HG02840 (cell line): ENCODE results near the gene FIBCD1.

Source experiments
- ATAC-seq: cut with Tn5 transposase; IDR thresholded peaks from one replicate; pipeline ENCODE4 v1.9.1; 2021; ENCODE audit warnings: mild to moderate bottlenecking, moderate library complexity, moderate number of reproducible peaks; ENCODE audit not compliant: unreplicated experiment, low FRiP score

FIBCD1 gene

GRCh38 chr9:130939405-130940026 lies 469 bp upstream of the FIBCD1 start:
- ATAC-seq = no peak

GRCh38 chr9:130938184-130938651 lies 829 bp downstream of the FIBCD1 start:
- ATAC-seq = no peak

DNA sequence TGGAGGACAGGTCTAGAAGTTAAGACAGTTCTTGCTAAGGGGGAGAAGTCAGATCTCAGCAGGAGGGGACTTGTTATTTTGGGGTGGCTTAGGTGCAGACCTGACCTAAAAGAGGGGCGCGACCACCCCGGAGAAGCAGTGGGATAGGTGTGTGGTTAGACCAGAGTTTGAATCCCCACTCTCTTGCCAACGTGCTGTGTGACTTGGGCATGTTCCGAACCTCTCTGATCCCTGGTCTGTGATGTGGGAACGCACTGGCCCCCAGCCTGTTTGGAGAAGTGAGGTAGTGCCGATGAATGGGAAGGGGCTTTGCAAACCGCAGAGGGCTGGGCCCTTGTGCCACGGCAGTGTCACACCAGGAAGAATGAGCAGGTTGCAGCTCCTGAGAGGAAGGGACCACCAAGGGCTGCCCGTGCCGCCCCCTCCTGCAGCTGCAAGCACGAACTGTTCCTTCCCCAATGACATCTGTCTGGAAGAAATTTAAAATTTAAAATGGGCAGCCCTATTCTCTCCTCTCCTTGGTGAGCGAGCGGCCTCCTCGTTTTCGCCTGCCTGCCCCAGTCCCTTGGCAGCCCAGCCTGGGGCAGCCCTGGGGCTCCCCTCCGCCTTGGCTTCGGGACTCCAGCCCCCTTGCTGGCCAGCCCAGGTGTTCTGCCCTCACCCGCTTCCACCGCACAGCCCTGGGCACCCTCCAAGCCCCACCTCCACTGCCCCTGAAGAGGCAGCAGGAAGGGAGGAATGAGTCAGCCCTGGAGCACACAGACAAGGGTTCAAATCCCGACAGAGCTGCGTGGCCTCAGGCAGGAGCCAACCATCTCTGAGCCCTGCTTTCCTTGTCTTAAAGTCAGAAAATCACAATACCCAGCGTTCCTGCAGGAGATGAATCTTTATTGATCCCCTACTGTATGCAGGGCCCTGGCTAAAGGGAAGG lies 1.6 kb downstream of the FIBCD1 start:
- ATAC-seq = no peak

- no peak for ATAC-seq
Observed at GRCh38 chr9:130936285-130937117, 2.5 kb downstream of the FIBCD1 start.

- no peak for ATAC-seq
Observed at GRCh38 chr9:130935648-130936271, 3.3 kb downstream of the FIBCD1 start.

- ATAC-seq = no peak
Observed at GRCh38 chr9:130934702-130935647, 4.1 kb downstream of the FIBCD1 start.

DNA sequence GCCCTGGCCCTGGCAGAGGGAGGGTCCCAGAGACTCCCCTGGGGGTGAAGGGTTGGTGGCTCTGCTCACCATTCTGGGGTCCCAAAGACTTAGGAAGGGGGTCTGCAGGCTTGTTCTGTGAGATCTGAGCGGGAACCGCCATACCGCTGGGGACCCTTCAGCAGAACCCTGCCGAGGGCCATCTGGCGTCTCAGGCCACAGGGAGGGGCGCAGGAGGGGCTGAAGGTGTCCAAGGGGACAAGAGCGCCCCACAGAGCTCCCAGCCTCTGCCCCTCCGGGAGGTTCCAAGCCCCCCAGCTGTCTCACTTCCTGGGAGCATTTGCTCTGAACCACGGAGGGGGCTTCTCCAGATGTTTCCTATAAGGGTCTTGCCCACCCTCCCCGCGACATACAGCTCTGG lies 4.8 kb downstream of the FIBCD1 start:
- no peak for ATAC-seq

GRCh38 chr9:130933114-130934046 lies 5.7 kb downstream of the FIBCD1 start:
- no peak for ATAC-seq

DNA sequence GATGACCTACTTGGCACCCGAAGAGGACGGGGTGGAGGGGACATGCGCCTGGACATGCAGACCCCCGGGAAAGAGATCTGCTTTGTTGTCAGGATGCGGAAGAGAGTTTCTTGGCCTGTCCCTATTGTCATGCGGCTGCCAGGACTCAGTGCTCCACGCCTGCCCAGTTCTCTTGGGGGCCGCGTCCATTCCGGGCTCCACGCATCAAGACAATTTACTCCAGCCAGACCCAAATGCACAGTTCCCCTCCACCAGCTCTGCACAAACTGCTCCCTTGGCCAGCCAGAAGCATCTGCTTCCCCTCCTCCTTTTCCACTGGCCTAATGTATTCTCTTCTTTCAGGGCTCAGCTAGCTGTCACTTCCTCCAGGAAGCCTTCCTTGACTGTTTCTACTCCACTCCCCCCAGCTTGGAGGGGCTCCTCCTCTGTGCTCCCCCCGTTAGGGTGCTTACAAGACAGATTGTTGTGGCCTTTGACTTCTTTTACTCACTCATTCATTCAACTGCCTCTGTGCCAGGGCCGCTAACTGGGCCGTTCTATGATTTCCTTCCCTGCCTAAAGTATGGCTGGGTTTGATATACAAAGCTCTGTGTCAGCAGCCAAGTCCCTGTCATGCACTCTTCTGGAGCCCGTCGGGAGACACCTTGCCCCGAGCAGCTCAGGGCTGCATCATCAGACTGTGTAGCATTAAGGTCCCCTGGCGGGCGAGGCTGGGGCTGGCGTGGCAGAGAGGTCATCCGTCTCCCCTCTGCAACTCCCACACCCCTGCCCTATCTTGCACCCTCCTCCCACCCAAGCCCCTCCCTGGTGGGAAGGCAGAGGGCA lies 6.6 kb downstream of the FIBCD1 start:
- ATAC-seq = no peak

DNA sequence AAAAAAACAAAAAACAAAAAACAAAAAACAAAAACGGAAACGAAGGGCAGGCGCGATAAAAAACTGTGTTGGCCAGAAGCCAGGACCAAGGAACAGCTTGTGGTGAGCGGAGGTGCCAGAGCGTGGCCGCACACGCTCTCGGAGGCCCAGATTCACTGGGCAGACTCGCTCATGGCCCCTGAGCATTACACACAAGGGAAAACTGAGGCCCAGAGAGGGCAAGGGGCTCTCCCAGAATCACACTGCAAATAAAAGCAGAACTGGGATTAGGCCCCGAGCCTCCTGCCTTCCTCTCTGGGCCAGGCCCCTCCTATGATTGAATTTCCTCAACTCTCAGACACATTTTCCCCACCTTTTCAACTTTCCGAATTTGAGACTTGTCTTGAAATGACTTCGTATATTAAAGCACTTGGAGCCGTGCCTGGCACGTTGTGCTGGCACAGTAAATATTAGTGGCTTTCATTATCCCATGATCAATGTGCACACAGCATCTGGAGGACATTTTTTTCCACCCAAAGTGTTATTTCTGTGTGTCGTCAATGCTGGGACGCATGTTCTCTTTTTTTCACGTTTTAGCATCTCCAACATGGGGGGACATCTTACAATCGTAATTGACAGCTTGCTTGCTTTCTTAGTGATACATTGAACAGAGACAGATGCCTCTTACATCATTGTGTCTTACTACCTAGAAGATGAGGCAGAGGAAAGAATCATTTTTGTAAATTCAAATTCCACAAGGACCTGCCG lies 7.4 kb downstream of the FIBCD1 start:
- ATAC-seq = no peak

GRCh38 chr9:130930804-130931349 lies 8.2 kb downstream of the FIBCD1 start:
- no peak for ATAC-seq

- ATAC-seq = no peak
Observed at GRCh38 chr9:130930132-130930803, 8.8 kb downstream of the FIBCD1 start.

DNA sequence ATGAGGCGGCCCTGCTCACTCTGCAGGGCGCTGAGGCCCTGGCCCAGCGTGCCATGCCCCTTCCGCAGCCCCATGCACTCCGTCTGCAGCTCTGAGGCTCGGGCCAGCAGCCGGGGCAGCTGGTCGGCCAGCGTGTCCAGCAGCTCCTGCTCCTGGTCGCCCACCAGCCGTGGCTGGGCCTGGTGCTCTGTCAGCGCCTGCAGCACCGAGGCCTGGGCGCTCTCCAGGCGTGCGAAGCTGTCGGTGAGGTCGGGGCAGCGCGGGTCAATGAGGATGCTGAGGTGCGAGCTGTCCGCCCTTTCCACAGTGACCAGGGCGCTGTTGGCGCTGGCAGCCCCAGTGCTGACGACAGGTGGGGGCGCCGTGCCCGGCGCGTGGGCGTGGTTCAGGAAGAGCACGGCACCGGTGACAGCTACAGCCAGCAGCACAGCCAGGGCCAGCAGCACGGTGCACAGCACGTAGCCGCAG lies 9.4 kb downstream of the FIBCD1 start:
- no peak for ATAC-seq

GRCh38 chr9:130927995-130928900 lies 10.8 kb downstream of the FIBCD1 start:
- ATAC-seq = no peak

DNA sequence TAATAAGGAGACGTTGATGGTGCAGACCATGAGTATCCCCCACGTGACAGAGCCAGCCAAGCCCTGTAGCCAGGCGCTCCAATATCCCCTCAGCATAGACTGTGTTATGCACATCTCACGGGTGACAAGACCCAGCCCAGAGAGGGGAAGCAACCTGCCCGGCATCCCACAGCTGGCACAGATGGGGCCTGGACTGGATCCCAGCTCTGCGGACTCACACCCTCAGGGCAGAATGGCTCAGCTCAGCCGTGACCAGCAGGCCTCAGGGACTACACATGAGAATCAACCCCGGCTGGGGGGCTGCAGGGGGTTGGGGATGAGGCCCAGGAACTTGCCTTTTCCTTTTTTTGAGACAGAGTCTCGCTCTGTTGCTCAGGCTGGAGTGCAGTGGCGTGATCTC lies 11.7 kb downstream of the FIBCD1 start:
- no peak for ATAC-seq
